Panc1 (cell line): ENCODE data around the gene FARP1. TPM values are rescaled to one million over a fixed set of nuclear protein-coding genes. Genes with fewer than 3 reads are reported as not detected.

ENCODE experiments used
- ATAC-seq: fragments of 200-7000 bp; cut with Tn5 transposase; 2 replicates; pipeline ENCODE4 v1.9.1; 2020; ENCODE audit warnings: mild to moderate bottlenecking, moderate library complexity
- BruUV-seq: library from RNA; stranded (reverse); fragments of 400-500 nt; replicated peaks from 2 replicates; lab custom pipeline; 2021; lab: Mats Ljungman, UMichigan
- CTCF ChIA-PET: fragments of 300-600 bp; sonication (Branson Sonifier 250); formaldehyde crosslinking; loops from one replicate; lab custom pipeline; 2022; ENCODE audit warnings: antibody characterized with exemption; lab: Charles Lee
- POLR2A ChIA-PET: fragments of 300-600 bp; sonication (Branson Sonifier 250); formaldehyde crosslinking; loops from one replicate; lab custom pipeline; 2022; ENCODE audit warnings: antibody characterized with exemption; lab: Charles Lee
- DNase-seq: peaks from one replicate; pipeline ENCODE4 v3.0.0-alpha.2; 2010; ENCODE audit warnings: low read depth, low spot score
- H3K27ac ChIP-seq: 2 replicates; pipeline ENCODE4 v1.5.1; 2011; ENCODE audit warnings: mild to moderate bottlenecking, low read length, inconsistent platforms
- H3K27me3 ChIP-seq: fragments of 200-500 bp; sonication (Bioruptor generic); 2 replicates; pipeline ENCODE4 v1.6.0; 2014; ENCODE audit warnings: low read length, inconsistent platforms; ENCODE audit not compliant: control insufficient read depth, insufficient read depth
- H3K36me3 ChIP-seq: fragments of 200-500 bp; sonication (Bioruptor generic); 2 replicates; pipeline ENCODE4 v1.5.1; 2014; ENCODE audit warnings: inconsistent platforms, mild to moderate bottlenecking, low read length, moderate library complexity; ENCODE audit not compliant: control insufficient read depth, insufficient read depth
- H3K4me1 ChIP-seq: 2 replicates; pipeline ENCODE4 v1.5.1; 2011; ENCODE audit warnings: inconsistent platforms, mild to moderate bottlenecking, low read length, moderate library complexity; ENCODE audit not compliant: control insufficient read depth, insufficient read depth
- H3K4me3 ChIP-seq, 2 experiments: 2 replicates each; pipeline ENCODE4 v1.5.1; 2011 to 2012; ENCODE audit warnings: low read depth in 2 of 2, low read length in 2 of 2, mild to moderate bottlenecking in 2 of 2, inconsistent platforms in 1 of 2, moderate library complexity in 1 of 2
- H3K9me3 ChIP-seq: fragments of 200-500 bp; sonication (Bioruptor generic); 2 replicates; pipeline ENCODE4 v1.5.1; 2014; ENCODE audit warnings: low read depth, mild to moderate bottlenecking, inconsistent platforms, low read length, moderate library complexity; ENCODE audit not compliant: control insufficient read depth, insufficient read depth
- CTCF ChIP-seq: fragments of 450-650 bp; IDR thresholded peaks from 2 replicates; pipeline ENCODE4 v1.5.1; 2017; ENCODE audit warnings: mild to moderate bottlenecking
- POLR2AphosphoS5 ChIP-seq: IDR thresholded peaks from 2 replicates; pipeline ENCODE4 v1.6.1; 2012; ENCODE audit warnings: mild to moderate bottlenecking, low read depth, low read length, moderate library complexity
- REST ChIP-seq, 2 experiments: IDR thresholded peaks; 2 replicates each; pipeline ENCODE4 v1.6.1; 2011 to 2012; ENCODE audit warnings: low read depth in 2 of 2, control low read depth in 1 of 2, low read length in 1 of 2, mild to moderate bottlenecking in 1 of 2, moderate library complexity in 1 of 2; ENCODE audit not compliant: insufficient read depth in 1 of 2
- SIN3A ChIP-seq: IDR thresholded peaks from 2 replicates; pipeline ENCODE4 v1.6.1; 2012; ENCODE audit warnings: low read depth, mild to moderate bottlenecking, low read length, moderate library complexity, borderline replicate concordance; ENCODE audit not compliant: insufficient read depth
- TCF7L2 ChIP-seq: IDR thresholded peaks from 2 replicates; pipeline ENCODE4 v1.6.1; 2011; ENCODE audit warnings: mild to moderate bottlenecking, low read depth, low read length, inconsistent platforms
- in situ Hi-C: cut with HindIII; loops from 2 replicates; pipeline ENCODE4 v1.10.0; 2016; ENCODE audit warnings: low sequenced_read_pairs, low pct_unique_long_range_greater_than_20kb
- intact Hi-C: fragments of 100-400 bp; cut with micrococcal nuclease; formaldehyde crosslinking; loops from one replicate; pipeline ENCODE4 v1.10.0; 2022; ENCODE audit not compliant: unreplicated experiment
- total RNA-seq: library from RNA; stranded (reverse); gene quantifications from one replicate; pipeline ENCODE4 v1.2.1, GENCODE V29; 2021; ENCODE audit not compliant: unreplicated experiment

FARP1 gene
- total RNA-seq, 1 experiment from 2014 or later: 61.9 TPM

- in situ Hi-C loops: no loop called here
- no peak for DNase-seq
- CTCF ChIA-PET: no interaction called here
- intact Hi-C loops: no loop called here
- POLR2A ChIA-PET: no interaction called here
- TF ChIP-seq SIN3A (no peak), CTCF (no peak)
- Histone ChIP-seq H3K36me3 (no peaks in the 10 kb centered on the region), H3K4me3 (no peak overlapping the region), H3K4me1 (peaks cover 4% of the 10 kb centered on the region; the same call in 1 of the 2 replicates), H3K27me3 (no peaks in the 10 kb centered on the region), H3K9me3 (no peaks in the 10 kb centered on the region), H3K27ac (no peak overlapping the region)
- no peak for ATAC-seq
- no TSS peak for BruUV-seq
Observed at GRCh38 chr13:98310485-98311199, 167.7 kb downstream of the FARP1 start.

GRCh38 chr13:98311200-98311548 lies 168.3 kb downstream of the FARP1 start:
- ATAC-seq: no peak
- H3K36me3 ChIP-seq: no peaks in the 10 kb centered on the region
- H3K27me3 ChIP-seq: no peaks in the 10 kb centered on the region
- DNase-seq: no peak
- H3K4me3 ChIP-seq: no peak overlapping the region
- no peak overlapping the region for H3K27ac ChIP-seq
- TF ChIP-seq TCF7L2 (no peak), POLR2AphosphoS5 (no peak), REST (IDR thresholded peaks at IDR 0.05; ENCODE audit: insufficient read depth in 1 of 2, low read depth in 2 of 2, low read length in 1 of 2) (no peak), SIN3A (no peak), CTCF (no peak)
- peaks cover 4% of the 10 kb centered on the region; the same call in 1 of the 2 replicates for H3K4me1 ChIP-seq
- POLR2A ChIA-PET: no interaction called here
- no peaks in the 10 kb centered on the region for H3K9me3 ChIP-seq
- in situ Hi-C loops: no loop called here
- intact Hi-C loops: no loop called here
- no TSS peak for BruUV-seq
- CTCF ChIA-PET: no interaction called here
